Keratinocyte (primary cell): ENCODE results near the gene BTBD8.

Experiments
- EZH2 ChIP-seq: IDR thresholded peaks from one replicate; pipeline ENCODE4 v1.6.1; 2012; ENCODE audit warnings: inconsistent platforms, mild to moderate bottlenecking, low read length, moderate library complexity
- TF ChIP-seq, protein P1 (sequence below), 3 experiments: IDR thresholded peaks in 1 of 3; conservative IDR thresholded peaks in 1 of 3; optimal IDR thresholded peaks in 1 of 3; 2 replicates in 2 of 3; 3 replicates in 1 of 3; pipeline versions ENCODE3 to v1.5.1; 2011; ENCODE audit warnings: low read length in 3 of 3, mild to moderate bottlenecking in 3 of 3, moderate library complexity in 2 of 3, control low read depth in 1 of 3, inconsistent platforms in 1 of 3; ENCODE audit not compliant: insufficient read depth in 2 of 3; ENCODE audit errors: extremely low read depth in 1 of 3

DNA sequence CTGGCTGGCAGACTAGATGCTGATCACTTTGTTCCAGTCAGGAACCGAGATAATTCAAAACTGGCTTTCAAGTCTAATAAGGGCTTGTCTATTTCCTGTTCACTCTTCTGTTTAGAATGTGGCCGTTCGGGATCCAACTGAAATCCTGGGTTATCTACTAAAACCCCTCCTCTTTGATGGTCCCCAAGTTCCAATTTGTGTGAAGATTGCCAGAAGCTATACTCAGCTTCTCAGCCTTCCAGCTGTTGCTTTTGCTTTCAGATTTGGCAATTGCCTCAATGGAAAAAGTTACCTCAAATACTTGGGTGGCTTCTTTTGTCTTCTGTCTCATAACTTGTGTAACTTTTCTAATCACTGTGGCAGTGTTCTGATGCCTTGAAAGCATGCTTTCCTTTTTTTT, 43.7 kb downstream of the BTBD8 start:
- TF ChIP-seq, protein P1, sequence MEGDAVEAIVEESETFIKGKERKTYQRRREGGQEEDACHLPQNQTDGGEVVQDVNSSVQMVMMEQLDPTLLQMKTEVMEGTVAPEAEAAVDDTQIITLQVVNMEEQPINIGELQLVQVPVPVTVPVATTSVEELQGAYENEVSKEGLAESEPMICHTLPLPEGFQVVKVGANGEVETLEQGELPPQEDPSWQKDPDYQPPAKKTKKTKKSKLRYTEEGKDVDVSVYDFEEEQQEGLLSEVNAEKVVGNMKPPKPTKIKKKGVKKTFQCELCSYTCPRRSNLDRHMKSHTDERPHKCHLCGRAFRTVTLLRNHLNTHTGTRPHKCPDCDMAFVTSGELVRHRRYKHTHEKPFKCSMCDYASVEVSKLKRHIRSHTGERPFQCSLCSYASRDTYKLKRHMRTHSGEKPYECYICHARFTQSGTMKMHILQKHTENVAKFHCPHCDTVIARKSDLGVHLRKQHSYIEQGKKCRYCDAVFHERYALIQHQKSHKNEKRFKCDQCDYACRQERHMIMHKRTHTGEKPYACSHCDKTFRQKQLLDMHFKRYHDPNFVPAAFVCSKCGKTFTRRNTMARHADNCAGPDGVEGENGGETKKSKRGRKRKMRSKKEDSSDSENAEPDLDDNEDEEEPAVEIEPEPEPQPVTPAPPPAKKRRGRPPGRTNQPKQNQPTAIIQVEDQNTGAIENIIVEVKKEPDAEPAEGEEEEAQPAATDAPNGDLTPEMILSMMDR (optimal IDR thresholded peaks at IDR 0.05 in 1 of 3, IDR thresholded peaks at IDR 0.05 in 1 of 3, conservative IDR thresholded peaks at IDR 0.05 in 1 of 3; ENCODE audit: extremely low read depth in 1 of 3, insufficient read depth in 2 of 3, low read length in 3 of 3), result no peak
- TF ChIP-seq EZH2, result no peak
